Midbrain (tissue), 1 donor: ENCODE results near the gene CUL7.
"Not testable (repeated sequence)": the region's sequence is repeated elsewhere in the genome, so short reads cannot be mapped to it uniquely, and the experiment has no call there.

Source experiments
- DNase-seq: peaks from one replicate; lab custom pipeline; 2025; lab: John Stamatoyannopoulos, UW

CUL7 gene

GRCh38 chr6:43045371-43045930 lies 8.2 kb downstream of the CUL7 start:
- DNase-seq: no peak

GRCh38 chr6:43043310-43043709 lies 10.3 kb downstream of the CUL7 start:
- DNase-seq: no peak

- not testable (repeated sequence) for DNase-seq
Measured at GRCh38 chr6:43041475-43041874, 12.2 kb downstream of the CUL7 start.

GRCh38 chr6:43040542-43041257 lies 13.0 kb downstream of the CUL7 start:
- no peak for DNase-seq

GRCh38 chr6:43038727-43039126 lies 14.9 kb downstream of the CUL7 start:
- DNase-seq: no peak

- no peak for DNase-seq
Measured at GRCh38 chr6:43037706-43038105, 15.9 kb downstream of the CUL7 start.

GRCh38 chr6:43037197-43037596 lies 16.5 kb downstream of the CUL7 start:
- DNase-seq: no peak

GRCh38 chr6:43036712-43037111 lies 16.9 kb downstream of the CUL7 start:
- no peak for DNase-seq

GRCh38 chr6:43035495-43036194 lies 18.0 kb downstream of the CUL7 start:
- DNase-seq: no peak

- no peak for DNase-seq
Measured at GRCh38 chr6:43034190-43034525, 19.5 kb downstream of the CUL7 start.

- DNase-seq: no peak
Measured at GRCh38 chr6:43033496-43034189, 20.0 kb downstream of the CUL7 start.

GRCh38 chr6:43032326-43032725 lies 21.3 kb downstream of the CUL7 start:
- DNase-seq: no peak

- no peak for DNase-seq
Measured at GRCh38 chr6:43029120-43029519, 24.5 kb downstream of the CUL7 start.

GRCh38 chr6:43026365-43026764 lies 27.3 kb downstream of the CUL7 start:
- no peak for DNase-seq

GRCh38 chr6:43024436-43024835 lies 29.2 kb downstream of the CUL7 start:
- no peak for DNase-seq

GRCh38 chr6:43021270-43022047 lies 32.2 kb downstream of the CUL7 start, which contains the start of gene RRP36:
Gene RRP36 (plus strand): TSS chr6:43021623. CDS start chr6:43021655, 32 bp downstream.
- peak; percentile 76 for DNase-seq

- no peak for DNase-seq
Measured at GRCh38 chr6:43020847-43021246, 32.8 kb downstream of the CUL7 start.

GRCh38 chr6:43020052-43020705 lies 33.5 kb downstream of the CUL7 start:
- DNase-seq: no peak

GRCh38 chr6:43019152-43019551 lies 34.5 kb downstream of the CUL7 start:
- DNase-seq: no peak

- no peak for DNase-seq
Measured at GRCh38 chr6:43016943-43017334, 36.7 kb downstream of the CUL7 start.

GRCh38 chr6:43016176-43016942 lies 37.3 kb downstream of the CUL7 start:
- no peak for DNase-seq
